ENCODE data around the gene SLC6A12. TPM values are rescaled to one million over a fixed set of nuclear protein-coding genes. Genes with fewer than 3 reads are reported as not detected.

SLC6A12 gene
- total and polyA plus RNA-seq, 3 experiments from 2014 or later, result 0.16 to 0.37 TPM; not detected in 1

DNA sequence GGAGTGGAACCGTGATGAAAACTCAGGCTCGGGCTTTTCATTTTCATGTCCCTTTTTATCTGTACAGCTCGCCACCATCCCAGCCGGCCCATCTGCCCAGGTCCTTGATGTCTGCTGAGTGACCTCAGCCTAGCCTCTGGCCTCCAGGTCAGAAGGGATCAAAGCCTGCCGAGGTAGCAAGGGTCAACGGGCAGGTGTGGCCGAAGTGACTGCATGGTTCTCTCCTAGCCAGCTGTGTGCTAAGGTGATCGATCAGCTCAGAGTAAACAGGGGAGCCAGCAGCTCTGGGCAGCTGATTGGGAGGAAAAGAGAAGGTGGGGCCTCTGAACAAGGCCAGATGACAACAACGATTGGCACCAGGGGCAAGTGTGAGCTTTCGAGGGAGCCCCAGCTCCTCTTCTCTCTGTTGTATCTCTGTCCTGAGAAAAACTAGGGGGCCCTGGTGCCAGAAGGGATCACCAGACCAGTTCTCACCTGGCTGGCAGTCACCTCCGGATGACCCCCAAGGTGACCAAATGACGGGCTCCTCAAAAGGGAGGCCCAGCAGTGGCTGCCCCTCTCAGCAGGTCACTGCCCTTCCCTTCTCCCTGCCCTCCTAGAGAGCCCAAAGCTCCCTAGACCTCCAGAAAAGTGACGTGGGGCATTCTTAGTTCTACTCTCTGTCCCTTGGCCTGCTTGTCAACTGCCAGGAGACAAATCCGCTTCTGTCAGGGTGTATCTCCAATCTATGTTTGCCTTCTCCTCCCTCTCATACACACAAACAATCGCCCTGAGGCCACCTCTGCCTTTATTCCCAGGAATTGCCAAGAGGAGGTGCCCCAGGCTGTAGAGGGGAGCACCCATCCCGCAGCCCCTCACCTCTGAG lies 3.4 kb downstream of the SLC6A12 start:
- ChIA-PET CTCF (no interaction called here), POLR2A (no interaction called here)
- Histone ChIP-seq H3K4me1 (ENCODE audit: insufficient read depth, low read length) (no peaks in the 10 kb centered on the region), H3K27me3 (ENCODE audit: insufficient read depth, low read length, poor library complexity, severe bottlenecking) (peaks cover 4% of the 10 kb centered on the region), H3K9me3 (ENCODE audit: low read length) (no peaks in the 10 kb centered on the region), H3K4me3 (ENCODE audit: low read length) (no peak overlapping the region), H3K27ac (ENCODE audit: low read depth, low read length) (no peak overlapping the region), H3K36me3 (ENCODE audit: insufficient read depth, low read length) (no peaks in the 10 kb centered on the region)
- no peak overlapping the region for H3K4me3 Mint-ChIP-seq
- DNase-seq, result no peak
- peaks cover 0 to 5% (median 3%) of the 10 kb centered on the region in 3 donors for H3K4me1 Mint-ChIP-seq
- peaks cover 49 to 76% of the 10 kb centered on the region in 2 donors for H3K27me3 Mint-ChIP-seq
- H3K27ac Mint-ChIP-seq, result no peak overlapping the region
- H3K36me3 Mint-ChIP-seq, result no peaks in the 10 kb centered on the region
- H3K9me3 Mint-ChIP-seq, result no peaks in the 10 kb centered on the region

DNA sequence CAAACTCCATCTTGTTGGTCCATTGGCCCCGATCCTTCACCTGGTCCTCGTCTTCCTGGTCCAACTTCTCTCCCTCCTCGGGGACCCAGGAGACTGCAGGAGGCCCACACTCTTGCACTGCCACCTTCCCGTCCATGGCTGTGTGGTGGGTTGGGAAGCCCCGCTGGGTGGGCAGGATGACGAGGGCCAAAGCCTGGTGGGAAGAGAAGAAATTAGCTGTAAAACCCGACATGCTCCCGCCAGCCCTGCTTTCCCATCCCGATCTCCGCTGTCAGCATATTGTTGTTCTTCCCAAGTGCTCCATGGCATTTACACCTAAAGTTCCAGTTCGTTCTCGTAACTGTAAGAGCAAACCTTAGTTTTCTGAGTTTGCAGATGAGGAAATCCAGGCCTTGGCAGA lies 4.1 kb downstream of the SLC6A12 start:
- CTCF ChIA-PET, result no interaction called here
- Histone ChIP-seq H3K27ac (ENCODE audit: low read depth, low read length) (no peak overlapping the region), H3K4me1 (ENCODE audit: insufficient read depth, low read length) (no peaks in the 10 kb centered on the region), H3K27me3 (ENCODE audit: insufficient read depth, low read length, poor library complexity, severe bottlenecking) (peaks cover 4% of the 10 kb centered on the region), H3K36me3 (ENCODE audit: insufficient read depth, low read length) (no peaks in the 10 kb centered on the region), H3K9me3 (ENCODE audit: low read length) (no peaks in the 10 kb centered on the region), H3K4me3 (ENCODE audit: low read length) (no peak overlapping the region)
- no peaks in the 10 kb centered on the region for H3K36me3 Mint-ChIP-seq
- no peaks in the 10 kb centered on the region for H3K9me3 Mint-ChIP-seq
- H3K4me3 Mint-ChIP-seq, result no peak overlapping the region
- DNase-seq, result no peak
- H3K27ac Mint-ChIP-seq, result no peak overlapping the region
- POLR2A ChIA-PET, result no interaction called here
- peaks cover 50 to 81% of the 10 kb centered on the region in 2 donors for H3K27me3 Mint-ChIP-seq
- peaks cover 0 to 5% (median 3%) of the 10 kb centered on the region in 3 donors for H3K4me1 Mint-ChIP-seq

GRCh38 chr12:209246-209645 lies 4.7 kb downstream of the SLC6A12 start:
- H3K4me1 ChIP-seq (ENCODE audit: insufficient read depth, low read length), result no peaks in the 10 kb centered on the region
- H3K27me3 Mint-ChIP-seq, result peaks cover 50 to 82% of the 10 kb centered on the region in 2 donors
- peak overlapping the region in 1 of 8 donors; percentile 2 for H3K27ac Mint-ChIP-seq
- H3K4me1 Mint-ChIP-seq, result peaks cover 0 to 5% (median 3%) of the 10 kb centered on the region in 3 donors
- POLR2A ChIA-PET, result no interaction called here
- H3K27me3 ChIP-seq (ENCODE audit: insufficient read depth, low read length, poor library complexity, severe bottlenecking), result peaks cover 7% of the 10 kb centered on the region
- DNase-seq, result no peak
- no peaks in the 10 kb centered on the region for H3K9me3 ChIP-seq (ENCODE audit: low read length)
- H3K9me3 Mint-ChIP-seq, result no peaks in the 10 kb centered on the region
- no peaks in the 10 kb centered on the region for H3K36me3 Mint-ChIP-seq
- no peak overlapping the region for H3K4me3 ChIP-seq (ENCODE audit: low read length)
- CTCF ChIA-PET, result no interaction called here
- H3K36me3 ChIP-seq (ENCODE audit: insufficient read depth, low read length), result no peaks in the 10 kb centered on the region
- no peak overlapping the region for H3K4me3 Mint-ChIP-seq
- no peak overlapping the region for H3K27ac ChIP-seq (ENCODE audit: low read depth, low read length)

DNA sequence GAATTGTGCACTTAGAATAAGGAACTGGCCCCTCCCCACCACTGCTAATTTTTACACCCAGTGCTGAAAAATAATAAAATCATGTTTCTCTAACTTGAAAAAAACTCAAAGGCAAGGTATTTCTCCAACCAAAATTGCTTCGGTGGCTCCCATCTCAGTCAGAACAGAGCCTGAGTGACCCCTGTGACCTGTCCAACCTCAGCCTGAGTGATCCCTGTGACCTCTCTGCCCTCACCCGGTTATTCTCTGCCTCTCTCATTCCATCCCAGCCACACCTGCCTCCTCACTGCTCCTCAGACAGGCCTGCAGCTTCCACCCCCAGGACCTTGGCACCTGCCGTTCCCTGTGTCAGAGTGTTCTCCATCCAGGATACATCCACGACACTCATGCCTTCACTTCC lies 5.1 kb downstream of the SLC6A12 start:
- Histone ChIP-seq H3K36me3 (ENCODE audit: insufficient read depth, low read length) (no peaks in the 10 kb centered on the region), H3K4me1 (ENCODE audit: insufficient read depth, low read length) (no peaks in the 10 kb centered on the region), H3K27ac (ENCODE audit: low read depth, low read length) (no peak overlapping the region), H3K9me3 (ENCODE audit: low read length) (no peaks in the 10 kb centered on the region), H3K27me3 (ENCODE audit: insufficient read depth, low read length, poor library complexity, severe bottlenecking) (peaks cover 8% of the 10 kb centered on the region), H3K4me3 (ENCODE audit: low read length) (no peak overlapping the region)
- Mint-ChIP-seq H3K9me3 (no peaks in the 10 kb centered on the region), H3K4me3 (no peak overlapping the region), H3K27me3 (peaks cover 48 to 81% of the 10 kb centered on the region in 2 donors), H3K27ac (peak overlapping the region in 1 of 8 donors; percentile 2), H3K4me1 (peaks cover 0 to 5% (median 3%) of the 10 kb centered on the region in 3 donors), H3K36me3 (no peaks in the 10 kb centered on the region)
- ChIA-PET CTCF (no interaction called here), POLR2A (no interaction called here)
- no peak for DNase-seq

DNA sequence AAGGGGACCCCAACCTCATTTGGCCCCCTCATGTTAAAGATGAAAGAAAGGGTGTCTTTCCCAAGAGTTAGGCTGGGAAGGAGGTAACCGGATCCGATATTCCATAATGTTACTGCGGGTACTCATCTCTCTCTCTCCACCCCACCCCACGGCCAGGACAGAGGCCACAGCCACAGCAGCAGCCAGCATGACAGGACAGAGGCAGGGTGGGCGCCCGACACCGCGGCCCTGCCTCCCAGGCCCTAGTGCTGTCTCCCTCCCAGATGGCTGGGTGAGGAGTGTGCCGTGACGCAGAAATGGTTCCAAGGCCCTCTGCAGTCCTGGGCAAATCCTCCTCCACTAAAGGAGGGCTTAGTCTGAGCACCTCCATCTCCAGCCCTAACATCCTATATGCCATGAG lies 6.2 kb downstream of the SLC6A12 start:
- Histone ChIP-seq H3K9me3 (ENCODE audit: low read length) (no peaks in the 10 kb centered on the region), H3K4me3 (ENCODE audit: low read length) (no peak overlapping the region), H3K27ac (ENCODE audit: low read depth, low read length) (no peak overlapping the region), H3K36me3 (ENCODE audit: insufficient read depth, low read length) (no peaks in the 10 kb centered on the region), H3K27me3 (ENCODE audit: insufficient read depth, low read length, poor library complexity, severe bottlenecking) (peaks cover 5% of the 10 kb centered on the region), H3K4me1 (ENCODE audit: insufficient read depth, low read length) (no peaks in the 10 kb centered on the region)
- ChIA-PET CTCF (no interaction called here), POLR2A (no interaction called here)
- H3K36me3 Mint-ChIP-seq, result no peaks in the 10 kb centered on the region
- H3K4me1 Mint-ChIP-seq, result peaks cover 0 to 5% (median 0%) of the 10 kb centered on the region in 3 donors
- no peaks in the 10 kb centered on the region for H3K9me3 Mint-ChIP-seq
- no peak overlapping the region for H3K4me3 Mint-ChIP-seq
- H3K27me3 Mint-ChIP-seq, result peaks cover 40 to 74% of the 10 kb centered on the region in 2 donors
- no peak overlapping the region for H3K27ac Mint-ChIP-seq
- DNase-seq, result no peak

DNA sequence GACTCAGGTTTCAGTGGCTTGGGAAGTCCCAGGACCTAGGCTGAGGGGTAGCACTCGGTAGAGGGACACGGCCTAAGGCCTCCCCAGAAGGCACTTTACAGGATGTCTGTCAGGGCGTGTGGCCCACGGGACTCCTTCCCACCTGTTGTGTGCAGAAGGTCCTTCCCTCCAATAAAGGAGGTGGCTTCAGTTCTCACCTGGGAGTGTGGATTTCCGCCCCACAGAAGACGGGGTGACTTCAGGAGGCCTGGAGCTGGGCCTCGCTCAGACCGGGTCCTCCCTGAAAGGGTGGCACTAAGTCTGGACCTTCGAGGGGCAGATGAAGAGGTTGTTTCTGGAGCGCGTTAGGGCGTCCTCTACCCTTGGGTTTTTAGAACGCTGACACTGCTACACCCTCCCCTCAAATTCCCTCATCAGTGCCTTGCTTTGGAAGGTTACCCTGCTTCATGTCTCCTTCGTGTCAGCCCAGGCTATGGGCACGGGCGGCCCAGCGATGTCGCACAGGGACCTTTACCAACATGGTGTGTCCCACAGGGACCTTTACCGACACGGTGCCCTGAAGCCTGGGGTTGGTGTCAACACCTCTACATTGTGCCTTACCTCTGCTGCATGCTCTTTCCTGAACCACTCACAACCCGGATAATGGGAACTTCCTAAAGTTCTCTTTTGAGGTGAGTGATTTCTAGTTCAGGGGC lies 7.1 kb downstream of the SLC6A12 start:
- no peak for DNase-seq
- Histone ChIP-seq H3K27ac (ENCODE audit: low read depth, low read length) (no peak overlapping the region), H3K4me1 (ENCODE audit: insufficient read depth, low read length) (no peaks in the 10 kb centered on the region), H3K27me3 (ENCODE audit: insufficient read depth, low read length, poor library complexity, severe bottlenecking) (peaks cover 5% of the 10 kb centered on the region), H3K36me3 (ENCODE audit: insufficient read depth, low read length) (no peaks in the 10 kb centered on the region), H3K9me3 (ENCODE audit: low read length) (no peaks in the 10 kb centered on the region), H3K4me3 (ENCODE audit: low read length) (no peak overlapping the region)
- Mint-ChIP-seq H3K27me3 (peaks cover 46 to 79% of the 10 kb centered on the region in 2 donors), H3K4me1 (peaks cover under 1 to 3% (median 2%) of the 10 kb centered on the region in 3 donors), H3K27ac (no peak overlapping the region), H3K4me3 (no peak overlapping the region), H3K36me3 (no peaks in the 10 kb centered on the region), H3K9me3 (no peaks in the 10 kb centered on the region)
- POLR2A ChIA-PET, result no interaction called here
- CTCF ChIA-PET, result no interaction called here

GRCh38 chr12:205026-205425 lies 8.9 kb downstream of the SLC6A12 start:
- Histone ChIP-seq H3K4me3 (ENCODE audit: low read length) (no peak overlapping the region), H3K27ac (ENCODE audit: low read depth, low read length) (no peak overlapping the region), H3K9me3 (ENCODE audit: low read length) (no peaks in the 10 kb centered on the region), H3K4me1 (ENCODE audit: insufficient read depth, low read length) (no peaks in the 10 kb centered on the region), H3K36me3 (ENCODE audit: insufficient read depth, low read length) (no peaks in the 10 kb centered on the region), H3K27me3 (ENCODE audit: insufficient read depth, low read length, poor library complexity, severe bottlenecking) (peaks cover 5% of the 10 kb centered on the region)
- Mint-ChIP-seq H3K4me1 (peaks cover 0 to 3% (median 2%) of the 10 kb centered on the region in 3 donors), H3K9me3 (no peaks in the 10 kb centered on the region), H3K36me3 (no peaks in the 10 kb centered on the region), H3K27ac (no peak overlapping the region), H3K27me3 (peaks cover 40 to 70% of the 10 kb centered on the region in 2 donors), H3K4me3 (no peak overlapping the region)
- ChIA-PET POLR2A (no interaction called here), CTCF (no interaction called here)
- no peak for DNase-seq

- no peaks in the 10 kb centered on the region for H3K9me3 ChIP-seq (ENCODE audit: low read length)
- H3K27me3 ChIP-seq (ENCODE audit: insufficient read depth, low read length, poor library complexity, severe bottlenecking), result peaks cover 5% of the 10 kb centered on the region
- Mint-ChIP-seq H3K4me1 (peaks cover 0 to 3% (median 2%) of the 10 kb centered on the region in 3 donors), H3K27me3 (peaks cover 34 to 63% of the 10 kb centered on the region in 2 donors), H3K27ac (peak overlapping the region in 1 of 8 donors; percentile 48), H3K36me3 (no peaks in the 10 kb centered on the region), H3K4me3 (no peak overlapping the region), H3K9me3 (no peaks in the 10 kb centered on the region)
- ChIA-PET POLR2A (no interaction called here), CTCF (no interaction called here)
- no peaks in the 10 kb centered on the region for H3K36me3 ChIP-seq (ENCODE audit: insufficient read depth, low read length)
- no peaks in the 10 kb centered on the region for H3K4me1 ChIP-seq (ENCODE audit: insufficient read depth, low read length)
- no peak overlapping the region for H3K4me3 ChIP-seq (ENCODE audit: low read length)
- no peak overlapping the region for H3K27ac ChIP-seq (ENCODE audit: low read depth, low read length)
- no peak for DNase-seq
These were observed 9.7 kb downstream of the SLC6A12 start for GRCh38 chr12:204261-204678.
